Lower leg skin (tissue), 4 donors: ENCODE data around the gene VPS26B. TPM values are rescaled to one million over a fixed set of nuclear protein-coding genes. Genes with fewer than 3 reads are reported as not detected.

Experiments used
- DNase-seq, 2 donors: peaks; one replicate each; pipeline ENCODE4 v3.0.0-alpha.2; 2019; ENCODE audit warnings: low spot score in 2 of 2
- H3K4me3 ChIP-seq: fragments of 200-600 bp; sonication (generic); 2 replicates; pipeline ENCODE4 v1.5.1; 2017; ENCODE audit warnings: mild to moderate bottlenecking, low read depth; ENCODE audit not compliant: poor library complexity, severe bottlenecking
- POLR2A ChIP-seq, 2 donors: fragments of 450-650 bp; IDR thresholded peaks; one replicate each; pipeline ENCODE4 v1.6.1; 2016 to 2017; ENCODE audit warnings: antibody characterized with exemption in 2 of 2, mild to moderate bottlenecking in 1 of 2, moderate library complexity in 1 of 2
- WGBS, 2 donors: methylation state at CpG; one replicate each; pipeline ENCODE4 v1.1.5; 2018; 5-methylcytosine and 5-hydroxymethylcytosine counted together
- intact Hi-C: fragments of 100-400 bp; cut with DNase I; formaldehyde crosslinking; loops from one replicate; pipeline ENCODE4 v1.15.0; 2023; ENCODE audit warnings: low total_unique reads
- total RNA-seq, 4 donors: library from RNA; depleted of rRNA; stranded (reverse); fragments of >200 nt; gene quantifications; one replicate each; pipeline ENCODE4 v1.1.0, GENCODE V29; 2016
- TF ChIP-seq, protein P1 (sequence below), 3 donors: fragments of 450-650 bp; IDR thresholded peaks; one replicate each; pipeline ENCODE4 v1.5.1; 2016; ENCODE audit warnings: antibody characterized with exemption in 3 of 3, mild to moderate bottlenecking in 3 of 3, moderate library complexity in 2 of 3

The VPS26B gene
- total RNA-seq, 4 donors from 2014 or later: 50.6 to 76.5 (median 64.1) TPM

DNA sequence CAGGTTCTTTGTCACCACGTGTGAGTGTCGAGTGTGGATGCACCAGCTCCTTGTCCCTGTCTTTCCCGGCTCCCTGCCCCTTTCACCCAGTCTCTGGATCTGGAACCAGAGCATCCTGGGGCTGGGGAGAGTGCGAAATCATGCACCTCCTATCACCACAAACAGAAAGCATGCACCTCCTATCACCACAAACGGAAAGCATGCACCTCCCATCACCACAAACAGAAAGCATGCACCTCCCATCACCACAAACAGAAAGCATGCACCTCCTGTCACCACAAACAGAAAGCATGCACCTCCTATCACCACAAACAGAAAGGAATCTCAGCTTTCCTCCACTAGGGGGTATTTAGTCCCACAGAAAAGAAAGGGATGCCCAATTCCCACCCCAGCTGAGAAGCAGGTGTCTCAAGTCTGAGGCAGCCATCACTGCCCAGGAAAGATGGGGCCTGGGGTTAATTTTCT lies 45.8 kb downstream of the VPS26B start:
- H3K4me3 ChIP-seq: no peak overlapping the region
- intact Hi-C loops: no loop called here
- peak in 1 of 2 donors; percentile 40 for DNase-seq
- 50 to 52% methylated on average over 5 of the region's 5 CpGs for WGBS, 2 donors
- no peak for TF ChIP-seq POLR2A (IDR thresholded peaks at IDR 0.05)
- TF ChIP-seq, protein P1, sequence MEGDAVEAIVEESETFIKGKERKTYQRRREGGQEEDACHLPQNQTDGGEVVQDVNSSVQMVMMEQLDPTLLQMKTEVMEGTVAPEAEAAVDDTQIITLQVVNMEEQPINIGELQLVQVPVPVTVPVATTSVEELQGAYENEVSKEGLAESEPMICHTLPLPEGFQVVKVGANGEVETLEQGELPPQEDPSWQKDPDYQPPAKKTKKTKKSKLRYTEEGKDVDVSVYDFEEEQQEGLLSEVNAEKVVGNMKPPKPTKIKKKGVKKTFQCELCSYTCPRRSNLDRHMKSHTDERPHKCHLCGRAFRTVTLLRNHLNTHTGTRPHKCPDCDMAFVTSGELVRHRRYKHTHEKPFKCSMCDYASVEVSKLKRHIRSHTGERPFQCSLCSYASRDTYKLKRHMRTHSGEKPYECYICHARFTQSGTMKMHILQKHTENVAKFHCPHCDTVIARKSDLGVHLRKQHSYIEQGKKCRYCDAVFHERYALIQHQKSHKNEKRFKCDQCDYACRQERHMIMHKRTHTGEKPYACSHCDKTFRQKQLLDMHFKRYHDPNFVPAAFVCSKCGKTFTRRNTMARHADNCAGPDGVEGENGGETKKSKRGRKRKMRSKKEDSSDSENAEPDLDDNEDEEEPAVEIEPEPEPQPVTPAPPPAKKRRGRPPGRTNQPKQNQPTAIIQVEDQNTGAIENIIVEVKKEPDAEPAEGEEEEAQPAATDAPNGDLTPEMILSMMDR (IDR thresholded peaks at IDR 0.05): no peak

DNA sequence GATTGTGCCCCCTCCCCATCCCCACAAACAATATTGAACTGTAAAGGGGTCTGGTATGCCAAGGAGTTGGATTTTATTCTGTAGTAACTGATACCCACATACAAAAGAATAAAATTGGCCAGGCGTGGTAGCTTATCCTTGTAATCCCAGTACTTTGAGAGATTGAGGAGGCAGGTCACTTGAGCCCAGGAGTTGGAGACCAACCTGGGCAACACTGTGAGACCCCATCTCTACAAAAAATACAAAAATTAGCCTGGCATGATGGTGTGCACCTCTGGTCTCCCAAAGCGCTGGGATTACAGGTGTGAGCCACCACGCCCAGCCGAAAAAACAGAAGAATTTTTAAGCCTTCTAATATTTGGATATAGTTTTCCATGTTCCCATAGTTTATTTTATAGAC lies 47.5 kb downstream of the VPS26B start:
- H3K4me3 ChIP-seq: no peak overlapping the region
- peak in 1 of 2 donors; percentile 2 for DNase-seq
- intact Hi-C loops: no loop called here
- TF ChIP-seq, protein P1 (IDR thresholded peaks at IDR 0.05): no peak
- TF ChIP-seq POLR2A (IDR thresholded peaks at IDR 0.05): no peak
- WGBS, 2 donors: 96 to 99% methylated on average over 4 of the region's 4 CpGs

DNA sequence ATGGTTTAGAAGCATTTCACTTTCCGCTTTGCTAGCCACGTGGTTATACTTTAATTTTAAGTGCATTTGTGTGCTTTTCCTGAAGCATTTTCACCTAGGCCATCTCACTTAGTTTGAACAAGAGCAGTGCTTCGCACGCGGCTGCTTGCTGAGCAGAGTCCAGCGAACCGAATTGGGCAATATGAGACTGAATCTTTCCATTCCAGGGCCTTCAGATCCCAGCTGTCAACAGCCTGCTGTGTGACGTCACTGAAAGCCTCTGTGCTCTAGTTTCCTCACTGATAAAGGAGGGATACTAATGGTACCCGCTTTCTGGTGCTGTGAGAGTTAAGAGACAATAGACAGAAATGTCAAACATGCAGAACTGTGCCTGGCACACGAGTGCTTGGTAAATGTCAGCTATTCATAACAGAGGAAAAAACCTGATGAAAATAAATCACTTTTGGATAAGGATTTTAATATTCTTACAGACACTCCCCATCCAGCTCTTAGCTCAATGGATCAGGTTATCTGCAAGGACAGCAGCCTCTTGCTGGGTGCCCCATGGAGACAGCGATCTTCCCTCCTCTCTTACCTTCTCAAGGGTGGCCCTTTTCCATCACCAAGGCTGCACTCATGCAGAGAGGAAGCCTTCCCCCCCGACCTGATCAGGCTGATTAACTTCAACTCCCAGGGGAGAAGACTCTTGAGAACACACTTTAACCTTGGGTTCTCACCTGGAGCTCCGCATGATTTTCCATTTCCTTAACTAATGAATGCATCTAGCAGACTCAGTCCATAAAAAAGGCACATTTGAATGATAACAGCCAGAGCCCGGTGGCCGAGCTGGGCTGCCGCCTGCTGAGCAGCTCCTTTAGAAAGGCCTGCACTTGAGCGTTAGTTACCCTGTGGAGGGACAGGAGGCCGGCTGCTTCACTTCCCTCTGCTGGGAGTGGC lies 48.2 kb downstream of the VPS26B start:
- no peak for TF ChIP-seq POLR2A (IDR thresholded peaks at IDR 0.05)
- TF ChIP-seq, protein P1 (IDR thresholded peaks at IDR 0.05): no peak
- H3K4me3 ChIP-seq: no peak overlapping the region
- 54 to 57% methylated on average over 18 of the region's 18 CpGs for WGBS, 2 donors
- intact Hi-C loops: no loop called here
- DNase-seq: peak in 1 of 2 donors; percentile 62

DNA sequence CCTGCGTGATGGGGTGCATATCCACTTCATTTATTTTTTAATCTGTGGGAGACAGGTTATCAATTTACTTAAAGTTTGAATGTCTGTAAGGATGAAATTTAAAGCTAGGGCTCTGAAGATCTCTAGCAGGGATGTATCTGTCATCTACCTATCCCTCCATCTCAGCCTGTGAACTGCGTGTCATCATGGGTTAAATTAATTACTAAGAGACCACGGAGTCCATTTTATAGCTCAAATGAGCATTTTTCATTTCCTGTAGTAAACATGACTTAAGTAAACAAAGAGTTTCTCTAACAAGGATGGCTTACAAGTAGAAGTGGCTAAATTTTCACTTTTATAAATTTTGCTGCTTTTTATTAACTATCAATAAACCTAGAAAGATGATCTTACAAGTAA lies 48.8 kb downstream of the VPS26B start:
- TF ChIP-seq, protein P1 (IDR thresholded peaks at IDR 0.05): no peak
- TF ChIP-seq POLR2A (IDR thresholded peaks at IDR 0.05): no peak
- 66 to 71% methylated on average over 3 of the region's 3 CpGs for WGBS, 2 donors
- intact Hi-C loops: no loop called here
- no peak overlapping the region for H3K4me3 ChIP-seq
- DNase-seq: no peak

DNA sequence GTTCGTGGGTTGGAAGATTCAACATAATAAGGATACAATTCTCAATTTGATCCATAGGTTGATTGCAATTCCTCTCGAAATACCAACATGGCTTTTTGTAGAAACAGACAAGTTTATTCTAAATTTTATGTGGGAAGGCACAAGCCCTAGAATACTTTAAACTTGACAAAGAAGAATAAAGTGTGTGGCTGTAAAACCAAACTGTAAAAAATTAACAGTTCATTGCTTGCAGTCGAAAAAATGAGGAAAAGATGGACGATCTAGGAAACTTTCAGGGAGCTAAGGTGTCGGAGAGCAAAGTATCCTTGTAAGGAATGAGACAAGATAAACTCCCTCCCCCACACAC lies 50.7 kb downstream of the VPS26B start:
- intact Hi-C loops: no loop called here
- TF ChIP-seq POLR2A (IDR thresholded peaks at IDR 0.05): no peak
- TF ChIP-seq, protein P1 (IDR thresholded peaks at IDR 0.05): no peak
- 27% methylated on average over 5 of the region's 5 CpGs for WGBS, 2 donors

More for the DNA sequence above, 50.7 kb downstream of the VPS26B start:
- no peak overlapping the region for H3K4me3 ChIP-seq
- no peak for DNase-seq
